ENCODE data around the gene FES.

Gene FES

GRCh38 chr15:90934256-90934948 lies 50.1 kb downstream of the FES start:
- no peak overlapping the region for H3K4me3 ChIP-seq (ENCODE audit: low read length)
- peaks cover 8% of the 10 kb centered on the region for H3K36me3 ChIP-seq (ENCODE audit: control insufficient read depth, insufficient read depth, low read length)
- no peaks in the 10 kb centered on the region for H3K9me3 ChIP-seq (ENCODE audit: control insufficient read depth, low read length)
- no peaks in the 10 kb centered on the region for H3K27me3 ChIP-seq (ENCODE audit: control insufficient read depth, insufficient read depth, low read length)
- H3K9ac ChIP-seq (ENCODE audit: low read length): peak overlapping the region; percentile 77
- H3K4me1 ChIP-seq (ENCODE audit: control insufficient read depth, insufficient read depth, low read length): peaks cover 37% of the 10 kb centered on the region

GRCh38 chr15:90934949-90935751 lies 50.8 kb downstream of the FES start, which contains the start of gene UNC45A:
Gene UNC45A, plus strand, starts transcription at chr15:90935285. Its CDS starts 40 bp downstream, at chr15:90935325.
- Histone ChIP-seq H3K4me3 (ENCODE audit: low read length) (peak within 1 kb of the TSS; percentile 57), H3K9ac (ENCODE audit: low read length) (peak within 1 kb of the TSS; percentile 77), H3K36me3 (ENCODE audit: control insufficient read depth, insufficient read depth, low read length) (peaks cover 16% of the 10 kb centered on the region), H3K27me3 (ENCODE audit: control insufficient read depth, insufficient read depth, low read length) (no peaks in the 10 kb centered on the region), H3K4me1 (ENCODE audit: control insufficient read depth, insufficient read depth, low read length) (peaks cover 37% of the 10 kb centered on the region), H3K9me3 (ENCODE audit: control insufficient read depth, low read length) (no peaks in the 10 kb centered on the region)

GRCh38 chr15:90936823-90937222 lies 52.5 kb downstream of the FES start:
- H3K4me3 ChIP-seq (ENCODE audit: low read length): no peak overlapping the region
- H3K36me3 ChIP-seq (ENCODE audit: control insufficient read depth, insufficient read depth, low read length): peaks cover 24% of the 10 kb centered on the region
- peaks cover 25% of the 10 kb centered on the region for H3K4me1 ChIP-seq (ENCODE audit: control insufficient read depth, insufficient read depth, low read length)
- no peaks in the 10 kb centered on the region for H3K9me3 ChIP-seq (ENCODE audit: control insufficient read depth, low read length)
- no peaks in the 10 kb centered on the region for H3K27me3 ChIP-seq (ENCODE audit: control insufficient read depth, insufficient read depth, low read length)
- no peak overlapping the region for H3K9ac ChIP-seq (ENCODE audit: low read length)

- H3K27me3 ChIP-seq (ENCODE audit: control insufficient read depth, insufficient read depth, low read length): no peaks in the 10 kb centered on the region
- no peak overlapping the region for H3K9ac ChIP-seq (ENCODE audit: low read length)
- H3K4me3 ChIP-seq (ENCODE audit: low read length): no peak overlapping the region
- H3K4me1 ChIP-seq (ENCODE audit: control insufficient read depth, insufficient read depth, low read length): peaks cover 20% of the 10 kb centered on the region
- H3K9me3 ChIP-seq (ENCODE audit: control insufficient read depth, low read length): no peaks in the 10 kb centered on the region
- peaks cover 24% of the 10 kb centered on the region for H3K36me3 ChIP-seq (ENCODE audit: control insufficient read depth, insufficient read depth, low read length)
These were observed 54.0 kb downstream of the FES start for GRCh38 chr15:90938261-90938660.

GRCh38 chr15:90939756-90940155 lies 55.5 kb downstream of the FES start:
- peaks cover 24% of the 10 kb centered on the region for H3K36me3 ChIP-seq (ENCODE audit: control insufficient read depth, insufficient read depth, low read length)
- no peaks in the 10 kb centered on the region for H3K9me3 ChIP-seq (ENCODE audit: control insufficient read depth, low read length)
- no peak overlapping the region for H3K4me3 ChIP-seq (ENCODE audit: low read length)
- no peak overlapping the region for H3K9ac ChIP-seq (ENCODE audit: low read length)
- H3K4me1 ChIP-seq (ENCODE audit: control insufficient read depth, insufficient read depth, low read length): peaks cover 11% of the 10 kb centered on the region
- H3K27me3 ChIP-seq (ENCODE audit: control insufficient read depth, insufficient read depth, low read length): no peaks in the 10 kb centered on the region

- H3K9ac ChIP-seq (ENCODE audit: low read length): no peak overlapping the region
- H3K36me3 ChIP-seq (ENCODE audit: control insufficient read depth, insufficient read depth, low read length): peaks cover 24% of the 10 kb centered on the region
- H3K4me1 ChIP-seq (ENCODE audit: control insufficient read depth, insufficient read depth, low read length): peaks cover 5% of the 10 kb centered on the region
- no peaks in the 10 kb centered on the region for H3K27me3 ChIP-seq (ENCODE audit: control insufficient read depth, insufficient read depth, low read length)
- no peak overlapping the region for H3K4me3 ChIP-seq (ENCODE audit: low read length)
- H3K9me3 ChIP-seq (ENCODE audit: control insufficient read depth, low read length): no peaks in the 10 kb centered on the region
These were observed 56.7 kb downstream of the FES start for GRCh38 chr15:90941038-90941437.

- no peak overlapping the region for H3K9ac ChIP-seq (ENCODE audit: low read length)
- no peak overlapping the region for H3K4me3 ChIP-seq (ENCODE audit: low read length)
- H3K9me3 ChIP-seq (ENCODE audit: control insufficient read depth, low read length): no peaks in the 10 kb centered on the region
- H3K36me3 ChIP-seq (ENCODE audit: control insufficient read depth, insufficient read depth, low read length): peaks cover 20% of the 10 kb centered on the region
- H3K27me3 ChIP-seq (ENCODE audit: control insufficient read depth, insufficient read depth, low read length): no peaks in the 10 kb centered on the region
- H3K4me1 ChIP-seq (ENCODE audit: control insufficient read depth, insufficient read depth, low read length): no peaks in the 10 kb centered on the region
These were observed 58.2 kb downstream of the FES start for GRCh38 chr15:90942354-90943120.

GRCh38 chr15:90945091-90945490 lies 60.8 kb downstream of the FES start:
- H3K9ac ChIP-seq (ENCODE audit: low read length): no peak overlapping the region
- H3K36me3 ChIP-seq (ENCODE audit: control insufficient read depth, insufficient read depth, low read length): peaks cover 9% of the 10 kb centered on the region
- H3K27me3 ChIP-seq (ENCODE audit: control insufficient read depth, insufficient read depth, low read length): no peaks in the 10 kb centered on the region

More at GRCh38 chr15:90945091-90945490, 60.8 kb downstream of the FES start:
- H3K4me1 ChIP-seq (ENCODE audit: control insufficient read depth, insufficient read depth, low read length): peaks cover 9% of the 10 kb centered on the region
- no peak overlapping the region for H3K4me3 ChIP-seq (ENCODE audit: low read length)
- no peaks in the 10 kb centered on the region for H3K9me3 ChIP-seq (ENCODE audit: control insufficient read depth, low read length)

Data from mucosa of stomach (tissue), 1 donor.